ENCODE measurements around the gene RPTN. TPM values are rescaled to one million over a fixed set of nuclear protein-coding genes. Genes with fewer than 3 reads are reported as not detected.

The RPTN gene
- total and polyA plus RNA-seq, 2 experiments from 2014 or later = not detected

- no peaks in the 10 kb centered on the region for H3K4me1 ChIP-seq (ENCODE audit: insufficient read depth)
- no peaks in the 10 kb centered on the region for H3F3A ChIP-seq (replicated peaks; ENCODE audit: low read depth)
- Mint-ChIP-seq H3K4me3 (no peak overlapping the region), H3K9me3 (peaks cover 17% of the 10 kb centered on the region), H3K36me3 (ENCODE audit: low read depth) (no peaks in the 10 kb centered on the region; the same call in 2 of the 3 replicates), H3K4me1 (no peaks in the 10 kb centered on the region), H3K27ac (no peak overlapping the region), H3K27me3 (ENCODE audit: insufficient read depth, low read depth, poor library complexity) (peaks cover 9% of the 10 kb centered on the region)
- TF ChIP-seq CREB1 (CRISPR knock-in tag; IDR thresholded peaks at IDR 0.05; ENCODE audit: low read depth) = no peak
- no peak for TF ChIP-seq ZNF462 (CRISPR knock-in tag; IDR thresholded peaks at IDR 0.05)
- no peak for TF ChIP-seq STAT1 (IDR thresholded peaks at IDR 0.05; ENCODE audit: unreplicated experiment)
- no peak for TF ChIP-seq JUNB (IDR thresholded peaks at IDR 0.05; ENCODE audit: unreplicated experiment)
- H4K20me1 ChIP-seq (replicated peaks; ENCODE audit: insufficient read depth) = no peaks in the 10 kb centered on the region
- no peaks in the 10 kb centered on the region for H3K27me3 ChIP-seq (ENCODE audit: insufficient read depth)
- no peaks in the 10 kb centered on the region for H3K36me3 ChIP-seq (ENCODE audit: insufficient read depth)
- ATAC-seq (no peak), DNase-seq (ENCODE audit: low spot score) (no peak)
- H2AFZ ChIP-seq = 0 out of 2 replicates have a peak overlapping the region, but pooled peaks have one; percentile 23
- H3K9me2 ChIP-seq (ENCODE audit: insufficient read depth) = no peaks in the 10 kb centered on the region
- no peak overlapping the region for H3K4me2 ChIP-seq
- H3K4me3 ChIP-seq = no peak overlapping the region
- no peak overlapping the region for H3K27ac ChIP-seq (ENCODE audit: low read depth)
- no peaks in the 10 kb centered on the region for H3K79me2 ChIP-seq (replicated peaks; ENCODE audit: insufficient read depth)
Observed at GRCh38 chr1:152191260-152191659, 32.2 kb upstream of the RPTN start.

- DNase-seq (ENCODE audit: low spot score) (no peak), ATAC-seq (no peak)
- no peaks in the 10 kb centered on the region for H3K4me1 ChIP-seq (ENCODE audit: insufficient read depth)
- Mint-ChIP-seq H3K27ac (no peak overlapping the region), H3K9me3 (peaks cover 15% of the 10 kb centered on the region), H3K36me3 (ENCODE audit: low read depth) (no peaks in the 10 kb centered on the region; the same call in 2 of the 3 replicates), H3K4me1 (no peaks in the 10 kb centered on the region), H3K4me3 (no peak overlapping the region), H3K27me3 (ENCODE audit: insufficient read depth, low read depth, poor library complexity) (peaks cover 7% of the 10 kb centered on the region)
- H4K20me1 ChIP-seq (replicated peaks; ENCODE audit: insufficient read depth) = no peaks in the 10 kb centered on the region
- H3F3A ChIP-seq (replicated peaks; ENCODE audit: low read depth) = no peaks in the 10 kb centered on the region
- no peaks in the 10 kb centered on the region for H3K36me3 ChIP-seq (ENCODE audit: insufficient read depth)
- no peak overlapping the region for H3K4me3 ChIP-seq
- H2AFZ ChIP-seq = peak overlapping the region; percentile 23; the same call in 1 of the 2 replicates
- H3K9me2 ChIP-seq (ENCODE audit: insufficient read depth) = no peaks in the 10 kb centered on the region
- H3K79me2 ChIP-seq (replicated peaks; ENCODE audit: insufficient read depth) = no peaks in the 10 kb centered on the region
- TF ChIP-seq ETS1 (IDR thresholded peaks at IDR 0.05) = no peak
- H3K27ac ChIP-seq (ENCODE audit: low read depth) = no peak overlapping the region
- no peaks in the 10 kb centered on the region for H3K27me3 ChIP-seq (ENCODE audit: insufficient read depth)
- no peak overlapping the region for H3K4me2 ChIP-seq
Observed at GRCh38 chr1:152190589-152190988, 31.6 kb upstream of the RPTN start.

All from GM23338 (cell line).